Muscle of leg (tissue), 11 donors: ENCODE data around the gene NDUFAF5. TPM values are rescaled to one million over a fixed set of nuclear protein-coding genes. Genes with fewer than 3 reads are reported as not detected.
A peak's percentile ranks its signal among the peaks of the same experiment; 100 is the strongest.

Experiments used
- DNase-seq: peaks from one replicate; pipeline ENCODE4 v3.0.0; 2013
- H3K27ac ChIP-seq: one replicate; pipeline ENCODE4 v1.5.1; 2013; ENCODE audit warnings: mild to moderate bottlenecking, low read length, control low read depth
- H3K27me3 ChIP-seq: one replicate; pipeline ENCODE4 v1.6.1; 2013; ENCODE audit warnings: low read length; ENCODE audit not compliant: control insufficient read depth, insufficient read depth
- H3K36me3 ChIP-seq: one replicate; pipeline ENCODE4 v1.6.1; 2013; ENCODE audit warnings: low read length; ENCODE audit not compliant: control insufficient read depth, insufficient read depth
- H3K4me1 ChIP-seq: one replicate; pipeline ENCODE4 v1.6.1; 2013; ENCODE audit warnings: low read length; ENCODE audit not compliant: control insufficient read depth, insufficient read depth
- H3K4me3 ChIP-seq: one replicate; pipeline ENCODE4 v1.5.1; 2013; ENCODE audit warnings: low read length, control low read depth
- H3K9me3 ChIP-seq: replicated peaks from 2 replicates; pipeline ENCODE4 v1.6.1; 2013; ENCODE audit warnings: low read depth, low read length; ENCODE audit not compliant: control insufficient read depth
- WGBS: methylation state at CpG from one replicate; pipeline ENCODE4 v1.1.5; 2013; ENCODE audit warnings: missing lambda C conversion rate; ENCODE audit not compliant: insufficient coverage; 5-methylcytosine and 5-hydroxymethylcytosine counted together
- polyA plus RNA-seq, 8 donors: library from polyadenylated mRNA; unstranded; fragments of 120-200 nt; gene quantifications; one replicate each; pipeline versions ENCODE4 v1.2.1 to v1.2.3, GENCODE V29; 2013; ENCODE audit warnings: inconsistent platforms in 1 of 8, low replicate concordance in 1 of 8; ENCODE audit not compliant: insufficient read length in 8 of 8, insufficient read depth in 1 of 8
- total RNA-seq: library from RNA; stranded (reverse); fragments of 120-200 nt; gene quantifications from one replicate; pipeline ENCODE4 v1.2.4, GENCODE V29; 2013

Gene NDUFAF5
- total and polyA plus RNA-seq, 9 donors: 14.0 to 26.0 (median 17.9) TPM

GRCh38 chr20:13772529-13772928 is 12.3 kb upstream of the NDUFAF5 start:
- no peak for DNase-seq
- H3K36me3 ChIP-seq: peaks cover 28% of the 10 kb centered on the region
- H3K27ac ChIP-seq: no peak overlapping the region
- no peaks in the 10 kb centered on the region for H3K4me1 ChIP-seq
- WGBS: no CpG with 5 or more reads among the region's 4 CpGs
- no peaks in the 10 kb centered on the region for H3K9me3 ChIP-seq
- H3K27me3 ChIP-seq: no peaks in the 10 kb centered on the region
- H3K4me3 ChIP-seq: no peak overlapping the region

DNA sequence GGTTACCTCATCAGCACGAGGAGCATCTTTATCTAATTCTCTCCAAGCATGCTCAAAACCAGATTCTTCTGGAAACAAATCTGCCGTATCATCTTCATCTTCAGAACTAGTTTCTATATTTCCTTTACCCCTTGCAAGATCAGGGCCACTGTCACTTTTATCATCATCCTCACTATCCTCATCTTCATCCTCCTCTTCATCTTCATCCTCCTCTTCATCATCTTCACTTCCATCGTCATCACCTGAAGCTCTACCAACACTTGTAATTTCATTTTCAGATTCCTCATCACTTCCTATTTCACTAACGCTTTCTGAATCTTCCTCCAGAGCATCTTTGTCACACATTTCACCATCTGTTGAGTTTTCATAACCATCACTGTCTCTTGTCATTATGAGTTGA is 9.0 kb upstream of the NDUFAF5 start:
- WGBS: 79% methylated on average over 3 of the region's 4 CpGs
- H3K4me1 ChIP-seq: no peaks in the 10 kb centered on the region

DNA sequence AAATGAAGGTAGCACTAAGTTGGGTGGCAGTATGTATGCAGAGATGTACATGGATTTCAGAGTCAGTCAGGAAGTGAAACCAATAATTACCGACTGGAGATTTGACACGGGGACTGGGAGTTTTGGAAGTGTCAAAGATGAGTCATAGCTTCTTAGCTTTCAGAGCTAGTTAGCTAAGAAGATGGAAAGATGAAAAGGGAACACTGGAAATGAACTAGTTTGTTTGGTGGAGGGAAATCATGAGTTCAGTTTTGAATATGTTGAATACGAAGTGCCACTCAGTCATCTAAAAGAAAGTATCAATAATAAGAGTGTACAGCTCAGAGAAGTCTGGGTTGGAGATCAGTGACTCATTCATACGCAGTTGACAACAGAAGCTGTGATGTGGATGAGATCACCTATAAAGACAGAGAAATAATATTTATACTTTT is 7.6 kb upstream of the NDUFAF5 start:
- WGBS: 95% methylated on average over 2 of the region's 4 CpGs
- H3K27ac ChIP-seq: no peak overlapping the region
- no peaks in the 10 kb centered on the region for H3K27me3 ChIP-seq
- no peaks in the 10 kb centered on the region for H3K9me3 ChIP-seq
- no peak overlapping the region for H3K4me3 ChIP-seq
- no peaks in the 10 kb centered on the region for H3K4me1 ChIP-seq
- H3K36me3 ChIP-seq: peaks cover 35% of the 10 kb centered on the region
- DNase-seq: no peak

More for the DNA sequence above, 9.0 kb upstream of the NDUFAF5 start:
- H3K4me3 ChIP-seq: no peak overlapping the region
- H3K27ac ChIP-seq: no peak overlapping the region
- H3K36me3 ChIP-seq: peaks cover 29% of the 10 kb centered on the region
- no peak for DNase-seq
- H3K27me3 ChIP-seq: no peaks in the 10 kb centered on the region
- no peaks in the 10 kb centered on the region for H3K9me3 ChIP-seq

- H3K4me1 ChIP-seq: peaks cover 4% of the 10 kb centered on the region
- H3K36me3 ChIP-seq: peaks cover 38% of the 10 kb centered on the region
- no peaks in the 10 kb centered on the region for H3K27me3 ChIP-seq
- H3K9me3 ChIP-seq: no peaks in the 10 kb centered on the region
- no peak overlapping the region for H3K27ac ChIP-seq
- 100% methylated on average over 2 of the region's 3 CpGs for WGBS
- DNase-seq: no peak
- H3K4me3 ChIP-seq: no peak overlapping the region
Observed at GRCh38 chr20:13778827-13779226, 6.0 kb upstream of the NDUFAF5 start.

GRCh38 chr20:13783528-13783927 is 1.3 kb upstream of the NDUFAF5 start:
- WGBS: 94% methylated on average over 8 of the region's 13 CpGs
- H3K4me1 ChIP-seq: peaks cover 14% of the 10 kb centered on the region
- no peaks in the 10 kb centered on the region for H3K27me3 ChIP-seq
- no peak overlapping the region for H3K27ac ChIP-seq
- no peak for DNase-seq
- H3K9me3 ChIP-seq: no peaks in the 10 kb centered on the region
- H3K4me3 ChIP-seq: no peak overlapping the region
- H3K36me3 ChIP-seq: peaks cover 26% of the 10 kb centered on the region

DNA sequence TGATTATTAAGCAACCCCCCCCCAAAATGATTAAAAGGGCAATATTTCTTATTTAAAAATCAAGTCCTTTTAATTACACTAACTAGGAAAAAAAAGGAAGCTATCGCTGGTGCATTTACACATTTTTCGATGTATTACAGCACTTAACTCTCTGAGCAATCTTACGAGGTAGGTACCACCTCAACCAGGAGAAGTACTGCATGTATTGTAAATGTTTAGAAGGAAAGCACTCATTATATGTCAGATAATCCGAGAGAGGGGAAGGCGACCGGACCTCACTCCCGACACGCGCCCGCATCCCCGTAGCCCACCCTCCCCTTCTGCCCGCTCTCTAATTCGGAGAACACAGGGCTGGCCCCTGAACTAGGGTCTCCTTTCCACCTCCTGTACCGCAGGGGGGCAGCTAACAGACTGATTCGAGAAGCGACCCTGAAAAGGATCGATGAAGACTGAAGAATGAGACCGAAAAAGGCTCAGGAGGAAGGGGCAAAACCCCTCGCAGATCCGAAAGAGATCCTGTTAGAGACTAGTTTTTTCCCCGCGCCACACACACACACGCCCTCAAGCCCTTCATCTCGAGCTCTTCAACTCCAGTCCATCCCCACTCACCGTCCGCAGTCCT is 446 bp upstream of the NDUFAF5 start:
- H3K9me3 ChIP-seq: no peaks in the 10 kb centered on the region
- H3K27me3 ChIP-seq: no peaks in the 10 kb centered on the region
- no peak for DNase-seq
- H3K36me3 ChIP-seq: peaks cover 22% of the 10 kb centered on the region
- WGBS: 0% methylated on average over 12 of the region's 26 CpGs
- peaks cover 14% of the 10 kb centered on the region for H3K4me1 ChIP-seq
- H3K27ac ChIP-seq: peak overlapping the region; percentile 83
- H3K4me3 ChIP-seq: peak overlapping the region; percentile 94

GRCh38 chr20:13786143-13786828 is 1.5 kb downstream of the NDUFAF5 start:
- H3K4me3 ChIP-seq: peak overlapping the region; percentile 94
- no peaks in the 10 kb centered on the region for H3K27me3 ChIP-seq
- DNase-seq: no peak
- WGBS: no CpG with 5 or more reads among the region's 8 CpGs
- H3K4me1 ChIP-seq: peaks cover 14% of the 10 kb centered on the region
- no peaks in the 10 kb centered on the region for H3K9me3 ChIP-seq
- peaks cover 19% of the 10 kb centered on the region for H3K36me3 ChIP-seq
- no peak overlapping the region for H3K27ac ChIP-seq

DNA sequence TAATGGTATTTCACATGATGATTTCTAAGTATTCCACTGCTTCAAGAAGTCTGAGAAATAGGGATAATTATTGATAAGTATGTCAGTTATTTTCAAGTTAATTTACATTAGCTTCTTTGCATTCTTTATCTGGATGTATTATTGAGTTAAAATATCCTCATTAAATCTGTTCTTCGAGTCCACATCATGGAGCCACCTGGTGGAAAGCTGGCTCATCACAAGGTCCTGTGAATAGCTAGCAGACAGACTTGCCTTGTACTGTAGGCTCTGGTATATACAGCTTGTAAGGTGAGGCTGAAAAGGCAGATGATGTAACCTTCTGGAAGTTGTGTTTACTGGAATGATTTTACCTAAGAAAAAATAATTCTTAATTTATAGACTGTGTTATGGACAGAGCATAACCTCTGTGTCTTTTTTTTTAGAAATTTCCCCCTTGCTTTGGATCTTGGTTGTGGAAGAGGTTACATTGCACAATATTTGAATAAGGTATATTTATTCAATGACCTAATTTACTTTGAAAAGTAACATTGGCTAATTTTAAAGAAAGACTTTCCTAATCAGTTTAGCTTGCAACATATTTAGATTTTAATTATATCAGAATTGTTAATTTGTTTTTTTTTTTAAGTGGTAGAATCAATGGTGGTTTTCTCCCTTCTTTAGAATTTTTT is 3.5 kb downstream of the NDUFAF5 start:
- H3K36me3 ChIP-seq: peaks cover 22% of the 10 kb centered on the region
- no CpG with 5 or more reads among the region's 1 CpG for WGBS
- no peaks in the 10 kb centered on the region for H3K27me3 ChIP-seq
- peak; percentile 70 for DNase-seq
- H3K4me1 ChIP-seq: peaks cover 13% of the 10 kb centered on the region
- no peak overlapping the region for H3K4me3 ChIP-seq
- no peak overlapping the region for H3K27ac ChIP-seq
- H3K9me3 ChIP-seq: no peaks in the 10 kb centered on the region

- DNase-seq: no peak
- Histone ChIP-seq H3K9me3 (no peaks in the 10 kb centered on the region), H3K36me3 (peaks cover 34% of the 10 kb centered on the region), H3K27me3 (no peaks in the 10 kb centered on the region), H3K27ac (no peak overlapping the region), H3K4me1 (peaks cover 9% of the 10 kb centered on the region), H3K4me3 (no peak overlapping the region)
- WGBS: no CpG with 5 or more reads among the region's 2 CpGs
Observed at GRCh38 chr20:13790708-13791107, 5.9 kb downstream of the NDUFAF5 start.
